ENCODE measurements around the gene PLAGL2.

PLAGL2 gene

GRCh38 chr20:32155017-32155981 is 52.2 kb downstream of the PLAGL2 start:
- Histone ChIP-seq H3K36me3 (replicated peaks; ENCODE audit: insufficient read depth, low read length) (no peaks in the 10 kb centered on the region), H3K4me1 (ENCODE audit: low read length) (no peaks in the 10 kb centered on the region), H3K4me3 (ENCODE audit: low read length) (no peak overlapping the region), H3K27me3 (replicated peaks; ENCODE audit: insufficient read depth, low read length) (no peaks in the 10 kb centered on the region), H3K9me3 (replicated peaks; ENCODE audit: insufficient read depth, low read length) (no peaks in the 10 kb centered on the region), H3K79me2 (ENCODE audit: low read length) (no peaks in the 10 kb centered on the region), H3K9ac (ENCODE audit: low read length) (no peak overlapping the region), H3K9me2 (replicated peaks; ENCODE audit: insufficient read depth, low read length) (no peaks in the 10 kb centered on the region), H3K4me2 (ENCODE audit: low read depth, low read length) (no peak overlapping the region), H3K27ac (ENCODE audit: low read length) (no peak overlapping the region), H4K20me1 (ENCODE audit: insufficient read depth, low read length) (no peaks in the 10 kb centered on the region), H3F3A (ENCODE audit: insufficient read depth, low read length) (no peaks in the 10 kb centered on the region; the same call in 1 of the 2 replicates), H2AFZ (ENCODE audit: low read length) (no peak overlapping the region)
- TF ChIP-seq, protein P1, sequence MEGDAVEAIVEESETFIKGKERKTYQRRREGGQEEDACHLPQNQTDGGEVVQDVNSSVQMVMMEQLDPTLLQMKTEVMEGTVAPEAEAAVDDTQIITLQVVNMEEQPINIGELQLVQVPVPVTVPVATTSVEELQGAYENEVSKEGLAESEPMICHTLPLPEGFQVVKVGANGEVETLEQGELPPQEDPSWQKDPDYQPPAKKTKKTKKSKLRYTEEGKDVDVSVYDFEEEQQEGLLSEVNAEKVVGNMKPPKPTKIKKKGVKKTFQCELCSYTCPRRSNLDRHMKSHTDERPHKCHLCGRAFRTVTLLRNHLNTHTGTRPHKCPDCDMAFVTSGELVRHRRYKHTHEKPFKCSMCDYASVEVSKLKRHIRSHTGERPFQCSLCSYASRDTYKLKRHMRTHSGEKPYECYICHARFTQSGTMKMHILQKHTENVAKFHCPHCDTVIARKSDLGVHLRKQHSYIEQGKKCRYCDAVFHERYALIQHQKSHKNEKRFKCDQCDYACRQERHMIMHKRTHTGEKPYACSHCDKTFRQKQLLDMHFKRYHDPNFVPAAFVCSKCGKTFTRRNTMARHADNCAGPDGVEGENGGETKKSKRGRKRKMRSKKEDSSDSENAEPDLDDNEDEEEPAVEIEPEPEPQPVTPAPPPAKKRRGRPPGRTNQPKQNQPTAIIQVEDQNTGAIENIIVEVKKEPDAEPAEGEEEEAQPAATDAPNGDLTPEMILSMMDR (IDR thresholded peaks at IDR 0.05; ENCODE audit: low read length), result peak; percentile 11
- no peak for TF ChIP-seq EZH2phosphoT487 (IDR thresholded peaks at IDR 0.05; ENCODE audit: low read length)
- DNase-seq, result no peak

- H3K27ac ChIP-seq (ENCODE audit: low read length), result no peak overlapping the region
- no peak overlapping the region for H3K4me2 ChIP-seq (ENCODE audit: low read depth, low read length)
- no peaks in the 10 kb centered on the region; the same call in 1 of the 2 replicates for H3F3A ChIP-seq (ENCODE audit: insufficient read depth, low read length)
- no peaks in the 10 kb centered on the region for H3K79me2 ChIP-seq (ENCODE audit: low read length)
- H3K9me2 ChIP-seq (replicated peaks; ENCODE audit: insufficient read depth, low read length), result no peaks in the 10 kb centered on the region
- H3K36me3 ChIP-seq (replicated peaks; ENCODE audit: insufficient read depth, low read length), result no peaks in the 10 kb centered on the region
- no peaks in the 10 kb centered on the region for H3K9me3 ChIP-seq (replicated peaks; ENCODE audit: insufficient read depth, low read length)
- H4K20me1 ChIP-seq (ENCODE audit: insufficient read depth, low read length), result no peaks in the 10 kb centered on the region
- H3K4me3 ChIP-seq (ENCODE audit: low read length), result no peak overlapping the region
- H2AFZ ChIP-seq (ENCODE audit: low read length), result no peak overlapping the region
- TF ChIP-seq, protein P1 (IDR thresholded peaks at IDR 0.05; ENCODE audit: low read length), result no peak
- no peak for TF ChIP-seq EZH2 (optimal IDR thresholded peaks at IDR 0.05; ENCODE audit: low read depth, low read length)
- no peak for TF ChIP-seq EZH2phosphoT487 (IDR thresholded peaks at IDR 0.05; ENCODE audit: low read length)
- DNase-seq, result no peak
- no peaks in the 10 kb centered on the region for H3K27me3 ChIP-seq (replicated peaks; ENCODE audit: insufficient read depth, low read length)
- H3K4me1 ChIP-seq (ENCODE audit: low read length), result no peaks in the 10 kb centered on the region
- H3K9ac ChIP-seq (ENCODE audit: low read length), result no peak overlapping the region
These were observed 53.8 kb downstream of the PLAGL2 start for GRCh38 chr20:32153771-32154170.

DNA sequence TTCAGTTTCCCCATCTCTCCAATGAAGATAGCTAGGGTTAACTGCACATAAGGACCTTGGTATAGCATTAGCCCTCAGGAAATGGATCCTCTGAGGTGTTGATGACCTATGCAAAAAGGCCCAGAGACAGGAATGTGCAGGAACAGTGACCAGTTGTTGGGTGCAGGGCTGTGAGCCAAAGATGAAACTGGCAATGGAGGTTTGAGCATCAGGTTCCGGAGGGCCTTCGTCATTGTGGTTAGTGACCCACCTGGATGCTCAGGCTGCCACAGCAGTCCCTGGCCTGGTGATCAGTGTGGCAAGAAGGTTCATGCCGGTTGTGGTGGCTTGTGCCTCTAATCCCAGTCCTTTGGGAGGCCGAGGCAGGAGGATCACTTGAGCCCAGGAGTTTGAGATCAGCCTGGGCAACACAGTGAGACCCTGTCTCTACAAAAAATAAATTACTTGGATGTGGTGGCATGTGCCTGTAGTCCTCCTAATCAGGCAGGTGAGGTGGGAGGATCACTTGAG is 54.3 kb downstream of the PLAGL2 start:
- TF ChIP-seq EZH2 (optimal IDR thresholded peaks at IDR 0.05; ENCODE audit: low read depth, low read length), result no peak
- TF ChIP-seq, protein P1 (IDR thresholded peaks at IDR 0.05; ENCODE audit: low read length), result no peak
- no peak for TF ChIP-seq EZH2phosphoT487 (IDR thresholded peaks at IDR 0.05; ENCODE audit: low read length)
- H3K4me3 ChIP-seq (ENCODE audit: low read length), result no peak overlapping the region
- no peak overlapping the region for H3K4me2 ChIP-seq (ENCODE audit: low read depth, low read length)
- no peaks in the 10 kb centered on the region for H4K20me1 ChIP-seq (ENCODE audit: insufficient read depth, low read length)
- no peaks in the 10 kb centered on the region for H3K36me3 ChIP-seq (replicated peaks; ENCODE audit: insufficient read depth, low read length)
- H3K9me3 ChIP-seq (replicated peaks; ENCODE audit: insufficient read depth, low read length), result no peaks in the 10 kb centered on the region
- no peak overlapping the region for H2AFZ ChIP-seq (ENCODE audit: low read length)
- no peak overlapping the region for H3K27ac ChIP-seq (ENCODE audit: low read length)
- no peaks in the 10 kb centered on the region for H3K27me3 ChIP-seq (replicated peaks; ENCODE audit: insufficient read depth, low read length)
- DNase-seq, result no peak
- no peaks in the 10 kb centered on the region for H3K4me1 ChIP-seq (ENCODE audit: low read length)
- no peaks in the 10 kb centered on the region for H3K9me2 ChIP-seq (replicated peaks; ENCODE audit: insufficient read depth, low read length)
- no peaks in the 10 kb centered on the region for H3K79me2 ChIP-seq (ENCODE audit: low read length)
- no peaks in the 10 kb centered on the region; the same call in 1 of the 2 replicates for H3F3A ChIP-seq (ENCODE audit: insufficient read depth, low read length)
- no peak overlapping the region for H3K9ac ChIP-seq (ENCODE audit: low read length)
